ENCODE results near the gene NCCRP1.

DNA sequence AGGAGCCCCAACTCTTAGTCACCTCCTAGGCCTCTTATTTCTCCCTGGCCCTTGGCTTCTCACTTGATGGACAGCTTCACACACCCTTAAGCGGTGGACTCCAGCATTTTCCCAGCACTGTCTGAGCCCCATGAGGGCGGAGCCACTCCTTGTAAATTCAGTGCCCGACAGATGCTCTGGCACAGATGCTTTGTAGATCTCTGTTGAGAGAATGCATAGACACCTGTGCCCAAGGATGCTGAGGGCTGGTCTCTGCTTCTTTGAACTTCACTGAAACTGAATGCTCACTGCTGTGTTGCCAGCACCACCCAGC, 4.0 kb downstream of the NCCRP1 start:
- TF ChIP-seq, protein P1, sequence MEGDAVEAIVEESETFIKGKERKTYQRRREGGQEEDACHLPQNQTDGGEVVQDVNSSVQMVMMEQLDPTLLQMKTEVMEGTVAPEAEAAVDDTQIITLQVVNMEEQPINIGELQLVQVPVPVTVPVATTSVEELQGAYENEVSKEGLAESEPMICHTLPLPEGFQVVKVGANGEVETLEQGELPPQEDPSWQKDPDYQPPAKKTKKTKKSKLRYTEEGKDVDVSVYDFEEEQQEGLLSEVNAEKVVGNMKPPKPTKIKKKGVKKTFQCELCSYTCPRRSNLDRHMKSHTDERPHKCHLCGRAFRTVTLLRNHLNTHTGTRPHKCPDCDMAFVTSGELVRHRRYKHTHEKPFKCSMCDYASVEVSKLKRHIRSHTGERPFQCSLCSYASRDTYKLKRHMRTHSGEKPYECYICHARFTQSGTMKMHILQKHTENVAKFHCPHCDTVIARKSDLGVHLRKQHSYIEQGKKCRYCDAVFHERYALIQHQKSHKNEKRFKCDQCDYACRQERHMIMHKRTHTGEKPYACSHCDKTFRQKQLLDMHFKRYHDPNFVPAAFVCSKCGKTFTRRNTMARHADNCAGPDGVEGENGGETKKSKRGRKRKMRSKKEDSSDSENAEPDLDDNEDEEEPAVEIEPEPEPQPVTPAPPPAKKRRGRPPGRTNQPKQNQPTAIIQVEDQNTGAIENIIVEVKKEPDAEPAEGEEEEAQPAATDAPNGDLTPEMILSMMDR (IDR thresholded peaks at IDR 0.05): no peak
- no peak for TF ChIP-seq POLR2A (IDR thresholded peaks at IDR 0.05)
